ENCODE results near the gene ARHGAP28. TPM values are rescaled to one million over a fixed set of nuclear protein-coding genes. Genes with fewer than 3 reads are reported as not detected.
A peak's percentile ranks its signal among the peaks of the same experiment; 100 is the strongest.

The ARHGAP28 gene
- total RNA-seq, 1 experiment from 2014 or later, result 15.1 TPM

DNA sequence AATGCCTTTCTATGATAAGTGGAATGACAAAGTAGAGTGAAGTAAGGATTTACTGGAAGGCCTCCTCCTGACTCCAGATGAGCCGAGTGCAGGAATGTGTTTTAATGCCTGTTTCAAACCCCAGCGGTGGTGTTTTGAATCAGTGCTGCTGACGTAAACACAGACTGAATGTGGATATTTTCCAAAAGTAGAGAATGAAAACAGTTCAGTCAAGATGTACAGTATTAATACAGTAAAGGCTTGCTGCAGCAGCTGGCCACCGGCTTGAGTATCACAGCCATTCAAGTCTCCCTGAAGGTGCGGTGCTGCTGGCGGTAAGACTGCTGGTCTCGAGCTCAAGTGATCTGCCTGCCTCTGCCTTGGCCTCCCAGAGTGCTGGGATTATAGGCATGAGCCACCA lies 46.7 kb downstream of the ARHGAP28 start:
- H3K36me3 ChIP-seq, result no peaks in the 10 kb centered on the region
- no peaks in the 10 kb centered on the region for H3K27me3 ChIP-seq
- H3K27ac ChIP-seq, result no peak overlapping the region
- H3K9me3 ChIP-seq (replicated peaks), result no peaks in the 10 kb centered on the region
- no peak overlapping the region for H3K4me3 ChIP-seq
- H3K4me1 ChIP-seq, result peaks cover 13% of the 10 kb centered on the region
- DNase-seq, result no peak

DNA sequence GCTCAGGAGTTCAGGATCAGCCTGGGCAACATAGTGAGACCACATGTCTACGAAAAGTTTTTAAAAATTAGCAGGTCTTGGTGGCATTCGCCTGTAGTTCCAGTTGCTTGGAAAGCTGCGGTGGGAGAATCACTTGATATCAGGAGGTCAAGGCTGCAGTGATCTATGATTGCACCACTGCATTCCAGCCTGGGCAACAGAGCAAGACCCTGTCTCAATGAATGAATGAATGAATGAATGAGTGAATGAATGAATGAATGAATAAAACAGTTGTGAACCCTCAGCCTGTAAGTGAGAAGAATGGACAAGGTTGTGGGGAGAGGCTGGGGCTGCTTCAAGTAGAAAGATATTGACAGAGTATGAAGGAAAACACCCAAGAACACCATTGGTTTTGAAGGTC lies 48.0 kb downstream of the ARHGAP28 start:
- H3K9me3 ChIP-seq (replicated peaks), result no peaks in the 10 kb centered on the region
- no peaks in the 10 kb centered on the region for H3K36me3 ChIP-seq
- no peak for DNase-seq
- no peak overlapping the region for H3K4me3 ChIP-seq
- H3K27me3 ChIP-seq, result no peaks in the 10 kb centered on the region
- H3K27ac ChIP-seq, result no peak overlapping the region
- peaks cover 20% of the 10 kb centered on the region for H3K4me1 ChIP-seq

DNA sequence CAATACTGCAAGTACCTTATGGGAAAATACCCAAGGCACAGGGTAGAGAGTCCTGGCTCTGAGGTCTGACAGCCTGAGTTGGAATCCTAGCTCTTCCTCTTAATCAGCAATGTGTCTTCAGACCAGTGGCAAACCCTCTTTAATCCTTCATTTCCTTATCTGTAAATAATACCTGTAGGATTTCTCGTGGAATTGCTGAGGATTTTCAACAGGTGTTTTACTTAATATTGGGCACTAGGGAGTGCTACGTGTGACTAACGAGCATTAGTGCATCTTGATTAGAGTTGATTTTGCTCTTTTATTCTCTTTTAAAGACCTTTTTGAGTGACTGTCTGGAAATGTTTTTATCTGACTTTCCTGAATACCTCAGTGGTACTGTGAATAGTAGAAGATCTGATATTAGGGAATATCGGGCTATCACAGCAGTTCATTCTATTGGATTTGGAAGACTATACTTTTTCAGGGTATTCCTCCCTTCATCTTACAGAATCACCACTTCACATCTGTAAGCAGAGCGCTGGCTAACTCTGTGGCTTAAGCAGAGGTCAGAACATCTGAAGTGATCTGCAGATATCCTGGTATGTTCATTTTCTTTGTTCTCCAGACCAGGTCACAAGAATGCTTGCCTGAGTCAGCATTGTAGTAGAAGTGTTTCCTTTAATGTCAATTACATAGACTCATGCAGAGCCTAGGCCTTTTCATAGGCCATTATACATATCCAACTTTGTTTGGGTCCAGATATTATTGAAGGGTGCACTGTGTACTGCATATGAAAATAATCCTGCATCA lies 49.1 kb downstream of the ARHGAP28 start:
- peak in 1 of 2 experiments; percentile 42 for DNase-seq
- H3K9me3 ChIP-seq (replicated peaks), result no peaks in the 10 kb centered on the region
- H3K36me3 ChIP-seq, result no peaks in the 10 kb centered on the region
- H3K27me3 ChIP-seq, result no peaks in the 10 kb centered on the region
- no peak overlapping the region for H3K4me3 ChIP-seq
- peak overlapping the region; percentile 3; the same call in 1 of the 2 replicates for H3K27ac ChIP-seq
- H3K4me1 ChIP-seq, result peaks cover 20% of the 10 kb centered on the region

DNA sequence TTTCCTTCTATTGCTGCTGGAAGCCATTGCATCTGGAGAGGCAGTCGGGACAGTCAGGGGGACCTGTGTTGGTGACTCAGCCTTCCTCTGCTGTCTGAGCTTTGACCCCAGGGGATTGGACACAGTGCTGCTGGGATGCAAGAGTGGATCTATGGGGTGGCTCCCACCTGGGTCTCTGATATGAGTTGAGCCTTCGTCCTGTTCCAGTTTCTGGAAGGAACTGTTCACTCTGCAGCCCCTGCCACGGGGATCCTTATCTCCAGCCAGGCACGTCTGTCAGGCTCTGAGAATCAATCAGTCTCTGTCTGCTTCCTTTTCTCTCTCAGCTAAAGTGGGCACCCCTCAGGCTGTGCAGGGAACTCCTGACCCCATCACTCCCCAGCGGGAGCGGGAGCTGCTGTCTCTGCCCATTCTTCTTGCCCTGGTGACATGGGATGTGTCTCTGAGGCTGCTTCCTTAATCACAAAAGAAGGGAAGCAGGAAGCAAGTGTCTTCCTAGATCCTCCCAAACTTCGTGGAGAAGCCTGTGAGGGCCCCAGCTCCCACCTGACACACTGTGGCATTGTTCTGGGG lies 51.7 kb downstream of the ARHGAP28 start:
- H3K4me1 ChIP-seq, result peaks cover 20% of the 10 kb centered on the region
- H3K27me3 ChIP-seq, result no peaks in the 10 kb centered on the region
- DNase-seq, result peak; percentile 34 to 51
- no peaks in the 10 kb centered on the region for H3K9me3 ChIP-seq (replicated peaks)
- peak overlapping the region; percentile 10; the same call in 1 of the 2 replicates for H3K4me3 ChIP-seq
- H3K36me3 ChIP-seq, result no peaks in the 10 kb centered on the region
- peak overlapping the region; percentile 71 for H3K27ac ChIP-seq

DNA sequence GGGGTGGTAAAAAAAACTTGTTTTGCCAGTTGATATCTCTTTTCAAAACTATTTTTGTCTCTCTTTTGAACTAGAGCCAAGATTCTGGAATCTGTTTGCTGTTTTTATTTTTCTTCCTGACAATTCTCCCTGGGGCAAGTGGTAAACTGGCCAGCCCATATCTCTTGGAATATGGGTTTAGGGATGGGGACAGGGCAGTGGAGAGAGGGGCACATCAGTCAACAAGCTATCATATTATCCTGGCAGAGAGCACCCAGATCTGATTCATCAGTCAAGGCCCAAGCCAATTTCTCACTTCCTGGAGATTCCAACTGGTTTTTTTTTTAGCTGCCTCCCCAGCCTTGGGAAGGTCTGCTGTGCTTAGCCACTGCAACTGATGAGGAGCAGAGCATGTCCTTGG lies 52.3 kb downstream of the ARHGAP28 start:
- peaks cover 20% of the 10 kb centered on the region for H3K4me1 ChIP-seq
- DNase-seq, result peak in 1 of 2 experiments; percentile 51
- peak overlapping the region; percentile 71 for H3K27ac ChIP-seq
- H3K27me3 ChIP-seq, result no peaks in the 10 kb centered on the region
- H3K36me3 ChIP-seq, result no peaks in the 10 kb centered on the region
- H3K4me3 ChIP-seq, result peak overlapping the region; percentile 10; the same call in 1 of the 2 replicates
- no peaks in the 10 kb centered on the region for H3K9me3 ChIP-seq (replicated peaks)

DNA sequence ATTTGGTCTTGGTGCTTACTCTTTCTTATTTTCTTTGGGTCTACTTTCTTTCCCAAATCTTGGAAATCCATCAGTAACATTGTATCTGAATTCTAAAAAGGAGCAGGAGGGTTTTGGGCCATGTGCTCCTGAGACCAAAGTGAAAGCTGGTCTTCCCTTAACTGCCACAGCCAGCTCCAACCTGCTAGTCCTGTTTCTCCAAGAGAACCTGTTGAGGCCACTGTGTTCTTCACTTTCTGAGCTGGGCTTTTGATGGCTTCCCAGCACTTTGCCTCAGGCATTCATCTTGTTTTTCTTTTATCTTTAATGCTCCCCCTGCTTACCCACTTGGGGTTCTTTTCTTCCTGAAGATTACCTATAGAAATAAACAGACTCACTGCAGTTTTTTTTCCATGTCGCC lies 53.3 kb downstream of the ARHGAP28 start:
- Histone ChIP-seq H3K36me3 (no peaks in the 10 kb centered on the region), H3K27ac (no peak overlapping the region)
- no peak for DNase-seq

DNA sequence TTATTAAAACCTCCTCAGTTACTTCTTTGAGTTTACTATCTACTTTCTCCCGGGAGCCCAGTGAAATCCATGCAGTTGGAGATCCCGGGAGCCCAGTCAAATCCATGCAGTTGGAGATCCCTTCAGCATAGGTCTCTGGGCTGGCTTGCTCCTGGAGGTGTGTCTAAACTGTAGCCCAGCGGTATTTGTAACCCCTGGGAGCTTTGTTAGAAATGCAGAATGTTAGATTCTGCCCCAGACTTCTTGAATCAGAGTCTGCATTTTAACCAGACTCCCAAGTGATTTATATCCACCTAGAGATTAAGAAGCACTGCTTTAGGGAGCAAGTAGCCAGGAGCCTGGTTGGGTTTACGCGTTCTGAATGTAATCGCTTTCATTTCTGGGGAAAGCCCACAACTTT lies 54.5 kb downstream of the ARHGAP28 start:
- Histone ChIP-seq H3K4me1 (peaks cover 11% of the 10 kb centered on the region), H3K27ac (no peak overlapping the region), H3K36me3 (no peaks in the 10 kb centered on the region), H3K4me3 (no peak overlapping the region), H3K27me3 (no peaks in the 10 kb centered on the region), H3K9me3 (replicated peaks) (no peaks in the 10 kb centered on the region)
- DNase-seq, result no peak

More for the DNA sequence above, 53.3 kb downstream of the ARHGAP28 start:
- Histone ChIP-seq H3K9me3 (replicated peaks) (no peaks in the 10 kb centered on the region), H3K27me3 (no peaks in the 10 kb centered on the region), H3K4me1 (peaks cover 20% of the 10 kb centered on the region), H3K4me3 (no peak overlapping the region)

DNA sequence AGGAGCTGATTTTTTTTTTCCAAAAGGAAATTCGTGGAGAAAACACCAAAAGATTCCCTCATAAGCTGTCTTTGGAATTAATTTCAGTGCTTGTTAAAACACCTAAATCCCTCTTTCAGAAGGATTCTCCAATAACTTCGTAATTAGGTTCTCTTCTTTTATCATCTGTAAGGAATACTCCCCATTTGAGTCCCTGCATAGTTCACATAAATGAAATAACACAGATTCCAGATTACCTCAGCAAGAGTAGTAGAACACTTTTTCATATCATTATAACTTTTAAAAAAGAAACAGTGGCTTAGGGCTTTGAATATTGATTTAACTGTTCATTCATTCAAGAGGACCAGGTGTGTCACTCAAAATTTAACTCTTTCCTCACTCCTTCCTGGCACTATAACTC lies 55.5 kb downstream of the ARHGAP28 start:
- Histone ChIP-seq H3K4me3 (no peak overlapping the region), H3K27ac (no peak overlapping the region), H3K27me3 (no peaks in the 10 kb centered on the region), H3K36me3 (no peaks in the 10 kb centered on the region), H3K9me3 (replicated peaks) (no peaks in the 10 kb centered on the region), H3K4me1 (peaks cover 9% of the 10 kb centered on the region)
- DNase-seq, result no peak

DNA sequence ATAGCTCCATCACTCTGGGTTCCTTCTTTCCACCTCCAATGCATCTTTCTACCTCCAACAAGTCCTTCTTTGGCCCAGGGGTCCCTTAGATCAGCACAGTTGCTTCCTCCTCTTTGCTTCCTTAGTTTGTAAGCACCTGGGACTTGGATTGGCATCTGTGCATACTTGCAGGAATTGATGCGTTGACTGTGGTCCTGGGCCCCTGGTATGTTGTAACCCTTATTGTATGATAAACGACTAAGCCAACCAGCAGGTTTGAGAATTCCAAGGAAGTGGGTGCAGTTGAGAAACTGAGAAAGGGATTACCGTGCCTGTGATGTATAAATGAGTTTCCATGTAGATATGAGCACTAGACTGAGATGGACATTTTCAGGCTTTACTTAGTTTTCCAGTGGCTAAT lies 55.9 kb downstream of the ARHGAP28 start:
- H3K4me3 ChIP-seq, result no peak overlapping the region
- no peaks in the 10 kb centered on the region for H3K36me3 ChIP-seq
- DNase-seq, result no peak
- no peaks in the 10 kb centered on the region for H3K9me3 ChIP-seq (replicated peaks)
- peaks cover 9% of the 10 kb centered on the region for H3K4me1 ChIP-seq
- H3K27ac ChIP-seq, result no peak overlapping the region
- H3K27me3 ChIP-seq, result no peaks in the 10 kb centered on the region

DNA sequence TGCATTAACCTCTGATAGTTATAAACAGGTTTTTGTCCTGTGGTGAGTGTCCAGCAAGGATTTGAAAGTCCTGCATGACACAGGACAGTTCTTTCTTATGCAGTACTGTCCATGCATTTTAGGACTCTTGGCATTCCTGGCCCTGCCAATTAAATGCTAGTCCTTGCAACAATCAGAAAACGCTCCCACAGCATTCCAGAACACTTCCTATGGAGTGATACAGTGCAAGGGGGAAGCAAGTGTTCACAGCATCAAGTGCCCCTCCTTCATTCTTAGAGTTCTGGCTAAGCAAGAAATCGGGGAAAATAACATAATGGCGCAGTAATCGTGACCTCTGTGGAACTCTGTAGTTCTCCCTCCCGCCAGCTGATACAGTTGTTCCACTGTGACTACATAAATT lies 62.9 kb downstream of the ARHGAP28 start:
- DNase-seq, result no peak
- Histone ChIP-seq H3K4me3 (no peak overlapping the region), H3K4me1 (no peaks in the 10 kb centered on the region)

DNA sequence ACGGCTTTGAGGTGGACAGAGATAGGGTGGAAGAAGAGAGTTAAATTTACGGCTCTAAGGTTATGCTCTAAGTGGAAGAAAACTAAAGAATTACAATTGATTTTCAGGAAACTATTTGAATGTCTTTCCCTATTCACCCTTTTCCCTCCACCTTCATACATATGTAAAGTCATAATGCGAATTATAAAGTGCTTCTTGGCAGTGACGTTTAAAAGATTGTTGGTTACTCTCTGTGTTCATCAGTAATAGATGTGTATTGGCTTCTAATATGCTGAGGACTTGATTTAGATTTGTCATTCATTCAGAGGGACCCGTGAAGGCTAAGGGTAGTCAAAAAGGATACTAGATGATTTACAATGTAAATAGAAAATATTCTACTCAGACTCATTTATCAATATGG lies 63.9 kb downstream of the ARHGAP28 start:
- H3K4me1 ChIP-seq, result no peaks in the 10 kb centered on the region
- no peaks in the 10 kb centered on the region for H3K27me3 ChIP-seq
- H3K27ac ChIP-seq, result no peak overlapping the region
- H3K4me3 ChIP-seq, result no peak overlapping the region
- no peaks in the 10 kb centered on the region for H3K36me3 ChIP-seq
- H3K9me3 ChIP-seq (replicated peaks), result no peaks in the 10 kb centered on the region
- DNase-seq, result no peak

More for the DNA sequence above, 62.9 kb downstream of the ARHGAP28 start:
- Histone ChIP-seq H3K27ac (no peak overlapping the region), H3K9me3 (replicated peaks) (no peaks in the 10 kb centered on the region), H3K27me3 (no peaks in the 10 kb centered on the region), H3K36me3 (no peaks in the 10 kb centered on the region)

DNA sequence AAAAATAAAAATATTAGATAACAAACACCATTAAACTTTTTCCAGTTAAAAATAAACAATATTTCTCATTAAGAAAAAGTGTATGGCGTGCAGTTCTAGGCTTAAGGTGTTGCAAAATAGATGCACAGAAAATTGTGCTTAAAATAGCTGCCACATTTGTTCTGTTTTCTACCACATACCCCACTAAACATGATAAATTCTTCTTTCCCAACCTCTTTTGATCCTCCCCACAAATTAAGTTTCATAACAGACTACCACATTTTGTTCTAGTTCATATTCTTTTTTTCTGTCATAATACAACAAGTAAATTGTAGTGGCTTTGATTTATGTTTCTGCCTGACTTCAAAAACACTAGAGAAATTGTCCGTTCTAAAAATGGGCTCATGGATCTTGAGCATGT lies 64.5 kb downstream of the ARHGAP28 start:
- Histone ChIP-seq H3K27me3 (no peaks in the 10 kb centered on the region), H3K36me3 (no peaks in the 10 kb centered on the region), H3K9me3 (replicated peaks) (no peaks in the 10 kb centered on the region), H3K4me3 (no peak overlapping the region), H3K27ac (no peak overlapping the region), H3K4me1 (no peaks in the 10 kb centered on the region)
- DNase-seq, result no peak

DNA sequence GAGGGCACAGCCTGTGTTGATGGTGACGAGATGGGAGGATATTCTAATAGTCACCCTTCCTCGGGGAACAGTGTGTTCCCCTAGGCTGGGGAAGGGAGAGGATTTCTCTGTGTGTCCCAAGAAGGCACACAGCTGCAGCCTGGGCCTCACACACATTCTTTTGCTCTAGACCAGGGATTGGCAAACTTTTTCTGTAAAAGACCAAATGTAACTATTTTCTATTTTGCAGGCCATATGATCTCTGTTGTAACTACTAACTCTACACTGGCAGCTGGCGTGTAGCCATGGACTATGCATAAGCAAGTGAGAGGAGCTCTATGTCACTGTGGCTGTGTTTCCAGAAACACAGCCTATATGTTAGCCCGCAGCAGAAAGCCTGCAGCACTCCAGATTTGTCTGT lies 65.8 kb downstream of the ARHGAP28 start:
- Histone ChIP-seq H3K4me3 (no peak overlapping the region), H3K36me3 (no peaks in the 10 kb centered on the region), H3K4me1 (no peaks in the 10 kb centered on the region), H3K27me3 (no peaks in the 10 kb centered on the region), H3K9me3 (replicated peaks) (no peaks in the 10 kb centered on the region), H3K27ac (no peak overlapping the region)
- no peak for DNase-seq

DNA sequence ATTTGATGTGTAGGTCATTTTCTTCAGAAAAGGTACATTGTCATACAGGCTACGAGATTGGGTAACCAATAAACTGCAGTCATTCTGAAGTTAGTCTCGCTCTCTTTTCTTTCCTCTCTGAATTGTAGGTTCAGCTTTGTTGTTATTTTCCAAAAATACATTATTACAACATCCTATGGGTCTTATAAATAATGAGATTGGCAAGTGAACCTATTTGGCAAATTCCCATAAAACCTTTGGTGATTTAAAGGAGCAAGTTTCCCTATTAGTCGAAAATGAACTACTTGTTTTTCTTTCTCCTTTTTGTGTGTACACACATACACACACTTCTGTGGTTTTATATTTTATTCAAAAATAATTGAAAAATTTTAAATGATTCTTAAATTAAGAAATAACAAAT lies 67.0 kb downstream of the ARHGAP28 start:
- Histone ChIP-seq H3K4me1 (no peaks in the 10 kb centered on the region), H3K9me3 (replicated peaks) (no peaks in the 10 kb centered on the region), H3K36me3 (no peaks in the 10 kb centered on the region), H3K4me3 (no peak overlapping the region), H3K27ac (no peak overlapping the region), H3K27me3 (no peaks in the 10 kb centered on the region)
- DNase-seq, result no peak

DNA sequence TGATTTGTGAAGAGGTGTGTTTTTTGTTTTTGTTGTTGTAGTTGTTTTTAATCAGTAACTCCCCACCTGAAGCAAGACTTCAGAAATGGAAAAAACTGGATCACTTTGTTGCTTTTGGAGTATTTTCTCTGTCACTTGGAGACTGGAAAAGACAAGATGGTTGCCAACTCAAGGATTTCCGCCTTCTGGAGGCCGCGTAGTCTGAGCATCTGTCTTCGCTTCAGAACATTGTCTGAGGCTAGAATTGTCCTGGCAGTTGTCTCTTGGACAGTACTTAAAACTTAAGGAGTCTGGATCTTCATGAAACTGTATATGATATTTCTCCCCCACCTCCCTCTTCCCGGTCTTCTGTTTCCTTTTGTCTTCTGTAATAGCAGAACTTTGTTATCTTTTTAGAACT lies 67.7 kb downstream of the ARHGAP28 start:
- H3K9me3 ChIP-seq (replicated peaks), result no peaks in the 10 kb centered on the region
- H3K27me3 ChIP-seq, result no peaks in the 10 kb centered on the region
- DNase-seq, result no peak
- H3K36me3 ChIP-seq, result no peaks in the 10 kb centered on the region
- no peak overlapping the region for H3K4me3 ChIP-seq
- H3K27ac ChIP-seq, result no peak overlapping the region
- H3K4me1 ChIP-seq, result no peaks in the 10 kb centered on the region

DNA sequence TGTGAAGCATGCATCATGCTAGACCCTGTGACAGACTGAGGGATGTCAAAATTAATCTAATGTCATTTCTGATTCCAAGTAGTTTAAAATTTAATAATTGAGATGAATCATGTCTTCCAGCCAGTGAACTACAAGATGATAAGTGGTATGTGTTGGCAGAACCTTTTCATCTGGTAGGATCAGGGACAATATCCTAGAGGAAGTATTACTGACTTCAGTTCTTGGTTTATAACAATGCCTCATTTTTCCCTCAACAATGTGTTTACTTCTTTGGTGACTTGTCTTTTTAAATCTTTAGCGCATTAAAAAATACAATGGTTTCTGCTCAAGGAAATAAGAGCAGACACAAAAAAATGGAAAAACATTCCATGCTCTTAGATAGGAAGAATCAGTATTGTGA lies 69.4 kb downstream of the ARHGAP28 start:
- DNase-seq, result no peak
- no peaks in the 10 kb centered on the region for H3K4me1 ChIP-seq
- no peak overlapping the region for H3K4me3 ChIP-seq
- H3K27ac ChIP-seq, result no peak overlapping the region
- H3K9me3 ChIP-seq (replicated peaks), result no peaks in the 10 kb centered on the region
- no peaks in the 10 kb centered on the region for H3K36me3 ChIP-seq
- no peaks in the 10 kb centered on the region for H3K27me3 ChIP-seq
